Lower lobe of right lung (tissue), 2 donors: ENCODE data around the gene PHACTR3. TPM values are rescaled to one million over a fixed set of nuclear protein-coding genes. Genes with fewer than 3 reads are reported as not detected.

Source experiments
- ATAC-seq, 2 donors: fragments of 200-7000 bp; cut with Tn5 transposase; one replicate each; pipeline ENCODE4 v1.9.1; 2020 to 2022; ENCODE audit warnings: mild to moderate bottlenecking in 2 of 2, moderate library complexity in 2 of 2
- DNase-seq: peaks from one replicate; pipeline ENCODE4 v3.0.0-alpha.2; 2020
- H3K27ac ChIP-seq: fragments of 200-600 bp; one replicate; pipeline ENCODE4 v1.8.0; 2022
- H3K27me3 ChIP-seq: fragments of 200-600 bp; one replicate; pipeline ENCODE4 v1.8.0; 2022; ENCODE audit warnings: low read depth
- H3K36me3 ChIP-seq: fragments of 200-600 bp; one replicate; pipeline ENCODE4 v1.8.0; 2022; ENCODE audit warnings: mild to moderate bottlenecking
- H3K4me1 ChIP-seq: fragments of 200-600 bp; one replicate; pipeline ENCODE4 v1.8.0; 2022
- H3K4me3 ChIP-seq: fragments of 200-600 bp; one replicate; pipeline ENCODE4 v1.8.0; 2022; ENCODE audit warnings: mild to moderate bottlenecking
- H3K9me3 ChIP-seq: fragments of 200-600 bp; one replicate; pipeline ENCODE4 v1.8.0; 2022
- CTCF ChIP-seq: fragments of 200-600 bp; IDR thresholded peaks from one replicate; pipeline ENCODE4 v1.8.0; 2022; ENCODE audit warnings: antibody characterized with exemption, mild to moderate bottlenecking
- intact Hi-C: fragments of 100-400 bp; cut with DNase I; formaldehyde crosslinking; loops from one replicate; pipeline ENCODE4 v1.11.0; 2022
- total RNA-seq: library from RNA; stranded (reverse); fragmentation: NEBNext Ultra II Directional; extraction: Animal tissue kit (Norgen Biotek cat#: 25700); gene quantifications from one replicate; pipeline ENCODE4 v1.2.1, GENCODE V29; 2021
- donor health status: DM: no; HTN: yes; CAD: no; lungs with severe emphysema.

The PHACTR3 gene
- total RNA-seq, 1 donor from 2014 or later, result 9.0 TPM

GRCh38 chr20:59790346-59790745 is 186.0 kb downstream of the PHACTR3 start:
- no peak for TF ChIP-seq CTCF
- H3K4me1 ChIP-seq, result no peaks in the 10 kb centered on the region
- ATAC-seq (no peak), DNase-seq (no peak)
- H3K36me3 ChIP-seq, result no peaks in the 10 kb centered on the region
- no peak overlapping the region for H3K27ac ChIP-seq
- H3K4me3 ChIP-seq, result no peak overlapping the region
- peaks cover 9% of the 10 kb centered on the region for H3K27me3 ChIP-seq
- H3K9me3 ChIP-seq, result peaks cover 13% of the 10 kb centered on the region
- intact Hi-C loops, result no loop called here

- Histone ChIP-seq H3K9me3 (peaks cover 23% of the 10 kb centered on the region), H3K27ac (no peak overlapping the region), H3K27me3 (peaks cover 9% of the 10 kb centered on the region), H3K36me3 (no peaks in the 10 kb centered on the region), H3K4me1 (no peaks in the 10 kb centered on the region), H3K4me3 (no peak overlapping the region)
- DNase-seq, result no peak
- TF ChIP-seq CTCF, result no peak
- no peak for ATAC-seq
- intact Hi-C loops, result no loop called here
Measured at GRCh38 chr20:59792300-59792699, 188.0 kb downstream of the PHACTR3 start.

GRCh38 chr20:59794555-59794954 is 190.2 kb downstream of the PHACTR3 start:
- no peak overlapping the region for H3K27ac ChIP-seq
- intact Hi-C loops, result no loop called here
- no peak overlapping the region for H3K4me3 ChIP-seq

GRCh38 chr20:59800309-59800708 is 196.0 kb downstream of the PHACTR3 start:
- Histone ChIP-seq H3K4me3 (no peak overlapping the region), H3K9me3 (peaks cover 25% of the 10 kb centered on the region), H3K27ac (no peak overlapping the region), H3K36me3 (no peaks in the 10 kb centered on the region), H3K4me1 (no peaks in the 10 kb centered on the region), H3K27me3 (no peaks in the 10 kb centered on the region)
- no peak for DNase-seq
- no peak for TF ChIP-seq CTCF
- no peak for ATAC-seq
- intact Hi-C loops, result no loop called here

More at GRCh38 chr20:59794555-59794954, 190.2 kb downstream of the PHACTR3 start:
- TF ChIP-seq CTCF, result no peak
- DNase-seq, result no peak
- Histone ChIP-seq H3K9me3 (peaks cover 27% of the 10 kb centered on the region), H3K36me3 (no peaks in the 10 kb centered on the region), H3K4me1 (no peaks in the 10 kb centered on the region), H3K27me3 (peaks cover 8% of the 10 kb centered on the region)
- ATAC-seq, result no peak

DNA sequence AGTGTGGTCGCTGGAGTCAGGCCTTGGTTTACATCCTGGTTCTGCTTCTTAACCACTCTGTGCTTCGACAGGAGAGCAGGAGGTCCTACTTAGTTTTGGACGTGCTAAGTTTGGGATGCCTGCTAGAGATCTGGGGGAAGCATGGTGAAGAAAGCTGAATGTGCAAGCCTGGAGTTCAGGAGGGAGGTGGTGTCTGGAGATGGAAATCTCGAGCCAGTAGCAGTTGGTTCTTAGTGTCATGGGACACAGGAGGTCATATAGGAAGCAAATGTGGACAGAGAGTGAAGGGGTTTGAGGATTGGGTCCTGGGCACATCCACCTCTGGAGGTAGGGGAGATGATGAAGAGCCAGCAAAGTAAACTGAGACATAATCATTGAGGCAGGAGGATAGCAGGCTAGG is 197.7 kb downstream of the PHACTR3 start:
- H3K27ac ChIP-seq, result no peak overlapping the region
- no peak for TF ChIP-seq CTCF
- no peaks in the 10 kb centered on the region for H3K36me3 ChIP-seq
- no peak overlapping the region for H3K4me3 ChIP-seq
- ATAC-seq, result no peak
- intact Hi-C loops, result no loop called here
- no peak for DNase-seq
- H3K4me1 ChIP-seq, result no peaks in the 10 kb centered on the region
- no peaks in the 10 kb centered on the region for H3K27me3 ChIP-seq
- peaks cover 16% of the 10 kb centered on the region for H3K9me3 ChIP-seq
